Panc1 (cell line): ENCODE data around the gene FAM204A. TPM values are rescaled to one million over a fixed set of nuclear protein-coding genes. Genes with fewer than 3 reads are reported as not detected.

Experiments
- ATAC-seq: fragments of 200-7000 bp; cut with Tn5 transposase; 2 replicates; pipeline ENCODE4 v1.9.1; 2020; ENCODE audit warnings: mild to moderate bottlenecking, moderate library complexity
- BruUV-seq: library from RNA; stranded (reverse); fragments of 400-500 nt; replicated peaks from 2 replicates; lab custom pipeline; 2021; lab: Mats Ljungman, UMichigan
- CTCF ChIA-PET: fragments of 300-600 bp; sonication (Branson Sonifier 250); formaldehyde crosslinking; loops from one replicate; lab custom pipeline; 2022; ENCODE audit warnings: antibody characterized with exemption; lab: Charles Lee
- POLR2A ChIA-PET: fragments of 300-600 bp; sonication (Branson Sonifier 250); formaldehyde crosslinking; loops from one replicate; lab custom pipeline; 2022; ENCODE audit warnings: antibody characterized with exemption; lab: Charles Lee
- DNase-seq: peaks from one replicate; pipeline ENCODE4 v3.0.0-alpha.2; 2010; ENCODE audit warnings: low read depth, low spot score
- H3K27ac ChIP-seq: 2 replicates; pipeline ENCODE4 v1.5.1; 2011; ENCODE audit warnings: mild to moderate bottlenecking, low read length, inconsistent platforms
- H3K27me3 ChIP-seq: fragments of 200-500 bp; sonication (Bioruptor generic); 2 replicates; pipeline ENCODE4 v1.6.0; 2014; ENCODE audit warnings: low read length, inconsistent platforms; ENCODE audit not compliant: control insufficient read depth, insufficient read depth
- H3K36me3 ChIP-seq: fragments of 200-500 bp; sonication (Bioruptor generic); 2 replicates; pipeline ENCODE4 v1.5.1; 2014; ENCODE audit warnings: inconsistent platforms, mild to moderate bottlenecking, low read length, moderate library complexity; ENCODE audit not compliant: control insufficient read depth, insufficient read depth
- H3K4me1 ChIP-seq: 2 replicates; pipeline ENCODE4 v1.5.1; 2011; ENCODE audit warnings: inconsistent platforms, mild to moderate bottlenecking, low read length, moderate library complexity; ENCODE audit not compliant: control insufficient read depth, insufficient read depth
- H3K4me3 ChIP-seq, 2 experiments: 2 replicates each; pipeline ENCODE4 v1.5.1; 2011 to 2012; ENCODE audit warnings: low read depth in 2 of 2, low read length in 2 of 2, mild to moderate bottlenecking in 2 of 2, inconsistent platforms in 1 of 2, moderate library complexity in 1 of 2
- H3K9me3 ChIP-seq: fragments of 200-500 bp; sonication (Bioruptor generic); 2 replicates; pipeline ENCODE4 v1.5.1; 2014; ENCODE audit warnings: low read depth, mild to moderate bottlenecking, inconsistent platforms, low read length, moderate library complexity; ENCODE audit not compliant: control insufficient read depth, insufficient read depth
- CTCF ChIP-seq: fragments of 450-650 bp; IDR thresholded peaks from 2 replicates; pipeline ENCODE4 v1.5.1; 2017; ENCODE audit warnings: mild to moderate bottlenecking
- POLR2AphosphoS5 ChIP-seq: IDR thresholded peaks from 2 replicates; pipeline ENCODE4 v1.6.1; 2012; ENCODE audit warnings: mild to moderate bottlenecking, low read depth, low read length, moderate library complexity
- REST ChIP-seq, 2 experiments: IDR thresholded peaks; 2 replicates each; pipeline ENCODE4 v1.6.1; 2011 to 2012; ENCODE audit warnings: low read depth in 2 of 2, control low read depth in 1 of 2, low read length in 1 of 2, mild to moderate bottlenecking in 1 of 2, moderate library complexity in 1 of 2; ENCODE audit not compliant: insufficient read depth in 1 of 2
- SIN3A ChIP-seq: IDR thresholded peaks from 2 replicates; pipeline ENCODE4 v1.6.1; 2012; ENCODE audit warnings: low read depth, mild to moderate bottlenecking, low read length, moderate library complexity, borderline replicate concordance; ENCODE audit not compliant: insufficient read depth
- TCF7L2 ChIP-seq: IDR thresholded peaks from 2 replicates; pipeline ENCODE4 v1.6.1; 2011; ENCODE audit warnings: mild to moderate bottlenecking, low read depth, low read length, inconsistent platforms
- in situ Hi-C: cut with HindIII; loops from 2 replicates; pipeline ENCODE4 v1.10.0; 2016; ENCODE audit warnings: low sequenced_read_pairs, low pct_unique_long_range_greater_than_20kb
- intact Hi-C: fragments of 100-400 bp; cut with micrococcal nuclease; formaldehyde crosslinking; loops from one replicate; pipeline ENCODE4 v1.10.0; 2022; ENCODE audit not compliant: unreplicated experiment
- total RNA-seq: library from RNA; stranded (reverse); gene quantifications from one replicate; pipeline ENCODE4 v1.2.1, GENCODE V29; 2021; ENCODE audit not compliant: unreplicated experiment

FAM204A gene
- total RNA-seq, 1 experiment from 2014 or later = 69.1 TPM

- no peak overlapping the region; the same call in 1 of the 2 replicates for H3K27ac ChIP-seq
- intact Hi-C loops = no loop called here
- no TSS peak for BruUV-seq
These were observed 30.6 kb downstream of the FAM204A start for GRCh38 chr10:118311505-118311904.

GRCh38 chr10:118310822-118311221, 31.3 kb downstream of the FAM204A start:
- ChIA-PET POLR2A (no interaction called here), CTCF (interaction anchor here (0.6 kb wide), 1 partner anchor 14 kb away, joined by 10 read pairs; no protein-coding TSS in a partner anchor)
- Histone ChIP-seq H3K4me1 (peaks cover 12% of the 10 kb centered on the region; the same call in 1 of the 2 replicates), H3K4me3 (no peak overlapping the region), H3K9me3 (no peaks in the 10 kb centered on the region), H3K27me3 (no peaks in the 10 kb centered on the region), H3K27ac (no peak overlapping the region; the same call in 1 of the 2 replicates), H3K36me3 (peaks cover 19% of the 10 kb centered on the region)
- peak; percentile 45; the same call in 1 of the 2 replicates for ATAC-seq
- TF ChIP-seq SIN3A (no peak), REST (IDR thresholded peaks at IDR 0.05; ENCODE audit: insufficient read depth in 1 of 2, low read depth in 2 of 2, low read length in 1 of 2) (no peak), POLR2AphosphoS5 (no peak), TCF7L2 (no peak), CTCF (no peak)
- DNase-seq = no peak
- intact Hi-C loops (no loop called here), in situ Hi-C loops (no loop called here)
- no TSS peak for BruUV-seq

More at GRCh38 chr10:118311505-118311904, 30.6 kb downstream of the FAM204A start:
- DNase-seq (no peak), ATAC-seq (0 out of 2 replicates have a peak, but pooled peaks have one; percentile 53)
- in situ Hi-C loops = no loop called here
- H3K9me3 ChIP-seq = no peaks in the 10 kb centered on the region
- H3K27me3 ChIP-seq = no peaks in the 10 kb centered on the region
- peaks cover 21% of the 10 kb centered on the region for H3K36me3 ChIP-seq
- ChIA-PET POLR2A (interaction anchor here (0.5 kb wide), 1 partner anchor 374 kb away, joined by 3 read pairs; no protein-coding TSS in a partner anchor), CTCF (no interaction called here)
- H3K4me1 ChIP-seq = peaks cover 12% of the 10 kb centered on the region; the same call in 1 of the 2 replicates
- H3K4me3 ChIP-seq = no peak overlapping the region
- TF ChIP-seq CTCF (no peak), SIN3A (no peak), POLR2AphosphoS5 (no peak), REST (IDR thresholded peaks at IDR 0.05; ENCODE audit: insufficient read depth in 1 of 2, low read depth in 2 of 2, low read length in 1 of 2) (no peak), TCF7L2 (no peak)
